Measurements from ENCODE around the gene GNGT2.

GRCh38 chr17:49235896-49236295, 25.5 kb upstream of the GNGT2 start:
- TF ChIP-seq EP300 (IDR thresholded peaks at IDR 0.05), result no peak
- no peak for TF ChIP-seq POLR2A (IDR thresholded peaks at IDR 0.05; ENCODE audit: low read depth)
